ENCODE measurements around the gene KLK15.
"Not testable (repeated sequence)": the region's sequence is repeated elsewhere in the genome, so short reads cannot be mapped to it uniquely, and the experiment has no call there.

The KLK15 gene

GRCh38 chr19:50819636-50820035, 13.7 kb downstream of the KLK15 start:
- no peak for DNase-seq

GRCh38 chr19:50818859-50819472, 14.4 kb downstream of the KLK15 start:
- DNase-seq, result no peak

GRCh38 chr19:50817941-50818858, 15.2 kb downstream of the KLK15 start:
- DNase-seq, result peak; percentile 59 to 75 (median 59)

GRCh38 chr19:50815439-50815838, 17.9 kb downstream of the KLK15 start:
- DNase-seq, result no peak

DNA sequence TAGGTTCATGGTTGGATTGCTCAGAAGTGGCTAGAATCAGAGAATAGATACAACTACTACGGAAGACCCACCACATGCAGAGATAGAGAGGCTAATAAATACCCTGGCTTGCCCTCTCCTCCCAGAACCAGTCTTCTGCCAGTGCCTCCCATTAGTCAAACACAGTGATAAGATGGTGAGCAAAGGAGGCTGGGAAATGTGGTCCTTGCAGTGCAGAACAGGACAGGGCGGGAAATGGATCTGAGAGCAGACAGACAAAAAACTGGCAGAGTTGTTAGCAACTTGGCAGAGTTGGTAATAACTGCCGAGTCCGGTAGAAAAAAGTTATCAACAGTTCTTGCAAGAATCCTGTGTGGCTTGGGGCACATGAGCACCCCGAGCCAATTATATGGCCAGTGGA, 18.5 kb downstream of the KLK15 start:
- no peak for DNase-seq

DNA sequence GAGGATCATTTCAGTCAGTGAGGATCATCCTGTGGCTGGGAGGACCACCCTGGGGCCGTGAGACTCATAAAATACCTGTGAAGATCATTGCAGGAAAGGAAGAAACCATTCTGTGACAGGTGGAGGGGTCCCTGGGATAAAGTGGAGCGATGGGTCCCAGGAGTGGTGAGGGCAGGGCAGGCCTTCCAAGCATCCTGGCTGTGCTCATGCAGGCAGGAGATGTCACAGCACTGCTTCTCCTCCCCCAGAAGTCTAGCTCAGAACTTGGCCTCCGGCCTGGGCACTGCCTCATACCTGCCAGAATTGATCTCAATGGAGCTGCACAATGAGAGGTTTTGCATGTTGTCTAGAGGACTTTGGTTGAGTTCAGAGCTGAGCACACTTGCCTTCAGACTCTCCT, 20.9 kb downstream of the KLK15 start:
- DNase-seq, result no peak

DNA sequence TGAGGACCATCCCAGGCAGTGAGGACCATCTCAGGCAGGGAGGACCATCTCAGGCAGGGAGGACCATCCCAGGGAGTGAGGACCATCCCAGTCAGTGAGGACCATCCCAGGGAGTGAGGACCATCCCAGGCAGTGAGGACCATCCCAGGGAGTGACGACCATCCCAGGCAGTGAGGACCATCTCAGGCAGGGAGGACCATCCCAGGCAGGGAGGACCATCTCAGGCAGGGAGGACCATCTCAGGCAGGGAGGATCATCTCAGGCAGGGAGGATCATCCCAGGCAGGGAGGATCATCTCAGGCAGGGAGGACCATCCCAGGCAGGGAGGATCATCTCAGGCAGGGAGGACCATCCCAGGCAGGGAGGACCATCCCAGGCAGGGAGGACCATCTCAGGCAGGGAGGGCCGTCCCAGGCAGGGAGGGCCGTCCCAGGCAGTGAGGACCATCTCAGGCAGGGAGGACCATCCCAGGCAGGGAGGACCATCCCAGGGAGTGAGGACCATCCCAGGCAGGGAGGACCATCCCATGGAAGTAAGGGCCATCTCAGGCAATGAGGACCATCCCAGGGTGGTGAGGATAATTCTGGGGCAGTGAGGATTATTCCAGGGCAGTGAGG, 21.6 kb downstream of the KLK15 start:
- DNase-seq, result not testable (repeated sequence)

DNA sequence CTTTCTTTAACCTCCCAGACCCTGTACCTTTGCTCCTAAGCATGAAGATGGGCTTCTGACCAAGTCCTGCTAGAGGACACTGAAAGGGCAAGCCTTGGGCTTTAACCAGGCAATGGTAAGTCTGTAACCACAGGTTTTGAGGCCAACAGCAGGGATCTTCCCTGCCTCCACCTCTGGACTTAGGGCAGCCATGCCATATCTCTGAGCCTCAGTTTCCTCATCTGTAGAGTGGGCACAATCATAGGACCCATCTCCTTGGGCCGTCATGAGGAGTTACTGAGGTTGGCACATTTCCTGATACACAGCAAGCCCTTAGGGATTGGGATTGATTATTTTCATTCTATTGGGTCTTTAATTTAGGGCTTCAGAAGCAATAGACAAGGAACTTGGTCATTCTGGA, 24.5 kb downstream of the KLK15 start:
- no peak for DNase-seq

GRCh38 chr19:50804420-50805272, 28.7 kb downstream of the KLK15 start:
- peak; percentile 99 for DNase-seq

GRCh38 chr19:50803633-50804419, 29.5 kb downstream of the KLK15 start:
- peak; percentile 27 to 45 (median 35) for DNase-seq

- DNase-seq, result no peak
Observed at GRCh38 chr19:50801107-50801506, 32.3 kb downstream of the KLK15 start.

DNA sequence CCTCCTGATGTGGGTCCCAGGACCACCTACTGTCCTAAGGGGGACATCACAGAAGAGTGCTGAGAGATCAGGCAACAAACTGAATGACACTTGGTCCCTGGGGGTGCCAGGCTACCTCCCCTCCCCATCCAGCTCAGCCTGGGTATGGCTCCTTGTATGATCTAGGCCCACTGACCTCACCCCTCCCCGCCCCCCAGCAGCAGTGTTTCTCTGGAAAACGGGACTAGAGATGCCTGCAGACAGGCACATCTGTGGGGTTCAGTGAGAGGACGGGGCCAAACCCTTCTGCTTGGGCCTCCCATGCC, 33.9 kb downstream of the KLK15 start:
- no peak for DNase-seq

DNA sequence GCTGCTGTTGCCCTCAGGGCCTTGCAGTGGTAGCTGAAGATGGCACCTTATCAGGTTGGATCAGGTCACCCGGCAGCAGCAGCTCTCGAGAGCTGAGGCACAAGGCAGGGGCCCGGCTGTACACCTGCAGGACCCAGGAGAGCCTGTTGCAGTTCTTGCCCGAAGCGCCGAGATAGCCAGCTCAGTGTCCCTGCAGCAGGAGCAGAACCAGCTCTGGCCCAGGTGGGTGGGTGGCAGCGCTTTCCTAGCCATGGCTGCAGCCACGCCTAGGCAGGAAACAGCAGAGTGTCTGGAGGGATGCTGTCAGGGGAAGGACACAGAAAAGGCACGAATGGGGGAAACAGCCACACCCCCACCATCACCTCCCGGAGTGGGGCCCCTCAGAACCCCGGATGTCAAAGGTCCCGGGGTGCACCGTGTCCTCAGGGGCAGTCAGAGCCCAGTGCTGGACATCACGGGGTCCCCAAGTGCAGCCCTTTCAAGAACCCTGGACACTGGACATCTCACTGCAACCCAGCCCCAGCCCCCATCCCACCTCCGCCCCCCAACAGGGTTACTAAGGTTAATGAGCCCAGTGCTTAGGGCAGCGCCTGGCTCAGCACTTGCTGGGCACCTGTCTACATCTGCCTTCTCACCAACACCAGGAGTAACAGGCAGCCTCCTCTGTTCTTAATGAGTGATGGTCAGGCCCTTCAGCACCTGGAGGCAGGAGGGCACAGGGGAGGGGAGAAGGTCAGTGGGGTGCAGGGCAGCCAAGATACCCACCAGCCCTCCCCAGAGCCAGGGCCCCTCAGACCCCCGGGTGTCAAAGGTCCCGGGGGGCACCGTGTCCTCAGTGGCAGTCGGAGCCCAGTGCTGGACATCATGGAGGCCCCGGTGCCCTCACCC, 34.5 kb downstream of the KLK15 start:
- no peak for DNase-seq

GRCh38 chr19:50797781-50798658, 35.4 kb downstream of the KLK15 start:
- no peak for DNase-seq

GRCh38 chr19:50797429-50797780, 36.0 kb downstream of the KLK15 start:
- DNase-seq, result no peak

DNA sequence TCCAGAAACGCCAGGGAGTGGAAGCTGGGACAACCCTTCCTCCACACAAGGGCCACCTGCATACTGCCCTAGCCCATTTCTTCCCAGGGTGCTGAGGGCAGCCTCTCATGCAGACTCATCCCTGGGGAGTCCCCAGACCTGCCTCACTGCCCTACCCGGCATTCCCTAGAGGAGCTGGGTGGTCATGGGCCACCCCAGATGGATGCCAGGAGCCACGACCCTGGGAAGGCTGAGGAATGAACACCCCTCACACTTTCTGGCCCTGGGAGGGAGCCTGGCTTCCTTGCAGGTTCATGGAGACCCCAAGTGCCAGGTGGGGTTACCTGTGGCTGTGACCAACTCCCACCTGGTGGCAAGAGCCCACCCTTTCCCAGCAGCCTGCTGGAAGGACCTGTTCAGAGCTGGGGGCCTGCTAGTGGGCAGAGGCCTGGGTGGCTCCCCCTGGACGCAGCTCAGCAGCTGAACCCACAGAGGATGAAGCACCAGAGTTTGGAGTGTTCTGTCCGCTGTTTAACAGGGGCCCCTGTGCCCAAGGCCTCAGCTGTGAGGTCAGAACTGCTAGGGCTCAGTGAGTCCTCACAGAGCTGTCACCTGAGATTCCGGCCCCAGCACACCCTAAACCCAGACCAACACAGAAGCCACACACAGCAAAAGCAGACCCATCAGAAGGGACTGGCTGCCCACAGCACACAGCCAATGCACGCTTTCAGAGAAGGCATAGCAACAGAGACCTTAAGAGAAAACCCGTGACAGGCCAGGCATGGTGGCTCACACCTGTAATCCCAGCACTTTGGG, 36.5 kb downstream of the KLK15 start:
- no peak for DNase-seq

- no peak for DNase-seq
Observed at GRCh38 chr19:50796128-50796633, 37.2 kb downstream of the KLK15 start.

DNA sequence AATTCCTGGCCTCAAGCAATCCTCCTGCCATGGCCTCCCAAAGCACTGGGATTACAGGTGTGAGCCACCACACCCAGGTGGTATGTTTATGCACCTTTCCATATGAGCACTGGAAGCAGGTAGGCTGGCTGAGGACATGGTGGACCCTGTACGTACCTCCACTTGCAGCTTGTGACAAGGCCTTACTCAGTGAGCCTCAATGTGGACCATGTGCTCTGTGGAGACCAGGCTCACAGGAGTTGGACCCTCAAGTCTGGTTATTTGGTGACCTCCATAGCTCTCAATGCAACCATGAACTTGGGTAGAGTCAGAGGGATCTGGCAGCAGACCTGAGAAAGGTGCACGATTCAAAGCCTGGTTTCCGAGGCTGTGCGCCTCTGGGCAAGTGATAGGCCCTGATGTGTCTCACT, 37.7 kb downstream of the KLK15 start:
- DNase-seq, result no peak
